ENCODE results near the gene ACRV1.

DNA sequence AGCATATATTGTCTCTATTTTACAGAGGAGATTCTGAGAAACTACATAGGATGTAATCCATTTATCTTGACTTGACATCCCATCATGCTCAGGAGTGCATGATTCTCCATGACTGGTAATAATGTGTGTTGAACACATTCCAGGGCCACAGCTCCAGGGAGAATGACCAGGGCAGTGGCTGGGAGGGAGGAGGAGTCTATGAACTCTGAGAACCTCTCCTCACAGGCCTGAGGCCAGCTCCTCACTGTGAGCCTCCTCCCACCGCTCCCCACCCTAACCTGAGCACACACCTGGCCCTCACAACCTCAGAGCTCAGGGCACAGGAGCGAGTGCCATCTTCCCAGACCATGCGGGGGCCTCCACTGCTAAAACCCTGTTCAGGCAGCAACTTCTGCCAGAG is 8.0 kb upstream of the ACRV1 start:
- TF ChIP-seq POLR2AphosphoS5 (IDR thresholded peaks at IDR 0.05) (no peak), POLR2A (IDR thresholded peaks at IDR 0.05) (no peak)

Data from gastroesophageal sphincter (tissue), 2 donors.